Subcutaneous adipose tissue (tissue), 4 donors: ENCODE data around the gene TMOD3. TPM values are rescaled to one million over a fixed set of nuclear protein-coding genes. Genes with fewer than 3 reads are reported as not detected.

ENCODE experiments used
- total RNA-seq, 4 donors: library from RNA; depleted of rRNA; stranded (reverse); fragments of >200 nt; gene quantifications; one replicate each; pipeline ENCODE4 v1.1.0, GENCODE V29; 2016
- TF ChIP-seq, protein P1 (sequence below): fragments of 450-650 bp; IDR thresholded peaks from one replicate; pipeline ENCODE4 v1.5.1; 2016; ENCODE audit warnings: low read depth, mild to moderate bottlenecking, control low read depth, antibody characterized with exemption, moderate library complexity

Gene TMOD3
- total RNA-seq, 4 donors from 2014 or later, result 26.7 to 37.3 (median 30.2) TPM

DNA sequence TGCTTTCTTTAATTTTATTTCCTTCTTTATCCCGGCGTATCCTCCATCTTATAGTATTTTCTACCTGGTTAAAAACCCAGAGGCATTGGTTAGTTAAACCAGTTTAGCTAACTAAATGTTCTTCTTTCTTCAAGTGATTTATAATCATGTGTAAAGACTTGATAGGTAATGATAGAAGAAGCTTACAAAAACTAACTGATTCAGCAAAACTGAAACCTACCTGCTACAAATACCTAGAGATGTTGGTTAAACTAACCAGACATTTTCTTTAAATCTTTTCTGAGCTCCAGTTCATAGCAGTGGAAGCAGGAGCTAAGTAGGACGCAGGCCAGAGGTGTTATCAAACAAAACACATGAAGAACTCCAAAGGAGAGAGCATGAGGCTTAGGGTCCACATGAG lies 97.4 kb downstream of the TMOD3 start:
- TF ChIP-seq, protein P1, sequence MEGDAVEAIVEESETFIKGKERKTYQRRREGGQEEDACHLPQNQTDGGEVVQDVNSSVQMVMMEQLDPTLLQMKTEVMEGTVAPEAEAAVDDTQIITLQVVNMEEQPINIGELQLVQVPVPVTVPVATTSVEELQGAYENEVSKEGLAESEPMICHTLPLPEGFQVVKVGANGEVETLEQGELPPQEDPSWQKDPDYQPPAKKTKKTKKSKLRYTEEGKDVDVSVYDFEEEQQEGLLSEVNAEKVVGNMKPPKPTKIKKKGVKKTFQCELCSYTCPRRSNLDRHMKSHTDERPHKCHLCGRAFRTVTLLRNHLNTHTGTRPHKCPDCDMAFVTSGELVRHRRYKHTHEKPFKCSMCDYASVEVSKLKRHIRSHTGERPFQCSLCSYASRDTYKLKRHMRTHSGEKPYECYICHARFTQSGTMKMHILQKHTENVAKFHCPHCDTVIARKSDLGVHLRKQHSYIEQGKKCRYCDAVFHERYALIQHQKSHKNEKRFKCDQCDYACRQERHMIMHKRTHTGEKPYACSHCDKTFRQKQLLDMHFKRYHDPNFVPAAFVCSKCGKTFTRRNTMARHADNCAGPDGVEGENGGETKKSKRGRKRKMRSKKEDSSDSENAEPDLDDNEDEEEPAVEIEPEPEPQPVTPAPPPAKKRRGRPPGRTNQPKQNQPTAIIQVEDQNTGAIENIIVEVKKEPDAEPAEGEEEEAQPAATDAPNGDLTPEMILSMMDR, result no peak

DNA sequence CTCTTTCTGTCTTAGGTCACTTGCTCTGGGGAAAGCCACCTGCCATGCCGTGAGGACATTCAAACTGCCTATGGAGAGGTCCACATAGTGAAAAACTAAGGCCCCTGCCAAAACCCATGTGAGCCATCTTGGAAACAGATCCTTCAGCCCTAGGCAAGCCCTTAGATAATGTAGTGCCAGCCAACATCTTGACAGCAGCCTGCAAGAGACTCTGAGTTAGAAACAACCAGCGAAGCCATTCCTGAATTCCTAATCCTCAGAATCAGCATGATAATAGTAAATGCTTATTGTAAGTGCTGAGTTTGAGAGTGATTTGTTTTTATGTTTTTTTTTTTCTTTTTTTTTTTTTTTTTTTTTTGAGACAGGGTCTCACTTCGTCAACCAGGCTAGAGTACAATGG lies 101.6 kb downstream of the TMOD3 start:
- TF ChIP-seq, protein P1, result no peak

DNA sequence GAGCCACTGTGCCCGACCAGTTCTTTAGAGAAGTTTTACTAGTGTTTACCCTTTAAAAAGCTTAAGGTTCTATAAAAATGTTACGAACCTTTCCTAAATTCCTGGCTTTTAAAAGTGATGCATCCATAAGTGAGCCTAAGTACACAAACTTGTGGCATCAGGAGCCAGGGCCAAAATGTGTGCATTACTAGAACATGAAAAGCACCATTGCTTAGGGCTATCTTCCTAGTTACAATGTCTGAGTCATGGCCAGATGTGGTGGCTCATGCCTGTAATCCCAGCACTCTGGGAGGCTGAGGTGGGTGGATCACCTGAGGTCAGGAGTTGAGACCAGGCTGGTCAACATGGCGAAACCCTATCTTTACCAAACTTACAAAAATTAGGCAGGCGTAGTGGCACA lies 102.2 kb downstream of the TMOD3 start:
- TF ChIP-seq, protein P1, result no peak

DNA sequence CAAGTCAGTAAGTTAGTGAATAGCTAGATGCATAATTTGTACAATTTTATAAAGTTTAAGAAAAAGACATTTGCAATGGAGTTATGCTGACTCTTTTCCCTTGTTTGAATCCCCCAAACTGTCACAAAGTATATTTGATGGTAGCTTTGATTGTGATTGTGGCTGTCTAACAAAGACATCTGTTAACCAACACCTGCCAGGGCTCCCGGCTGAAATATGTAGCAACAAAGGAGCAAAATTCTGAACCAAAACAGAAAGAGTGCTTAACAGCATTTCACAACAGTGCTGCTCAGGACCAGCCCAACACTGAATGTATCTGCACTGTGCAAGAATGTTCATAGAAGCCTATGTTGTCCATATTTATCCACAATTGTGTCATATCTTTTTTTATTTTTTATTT lies 102.7 kb downstream of the TMOD3 start:
- TF ChIP-seq, protein P1, result no peak

DNA sequence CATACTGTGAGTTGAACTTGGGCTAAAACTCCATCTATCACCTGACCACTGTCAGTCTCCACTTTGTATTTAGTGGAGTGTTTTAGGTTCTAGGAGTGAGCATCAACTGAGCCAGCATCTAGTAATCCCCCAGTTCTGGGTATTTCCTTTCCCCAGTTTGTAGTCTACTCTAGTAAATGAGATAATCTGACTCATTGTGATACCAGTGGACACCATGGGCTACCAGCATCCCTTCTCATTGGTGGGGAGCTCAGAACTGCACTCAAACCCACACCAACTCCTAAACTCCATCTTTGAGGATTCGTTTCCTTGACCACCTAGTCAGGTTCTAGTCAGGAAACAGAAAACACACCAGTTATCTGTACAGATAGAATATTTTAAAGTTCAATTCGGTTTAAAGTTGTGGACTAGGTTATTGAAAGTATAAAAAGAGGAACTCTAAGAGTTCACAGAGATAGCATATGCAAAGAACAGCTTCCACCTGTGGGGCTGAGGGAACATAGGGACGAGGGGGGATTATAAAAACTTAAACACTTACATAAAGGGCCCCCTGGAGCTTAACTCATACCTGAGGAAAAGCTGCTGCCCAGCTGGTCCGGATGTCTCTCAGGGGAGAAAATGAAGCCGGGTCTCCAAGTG lies 106.1 kb downstream of the TMOD3 start:
- TF ChIP-seq, protein P1, result no peak

DNA sequence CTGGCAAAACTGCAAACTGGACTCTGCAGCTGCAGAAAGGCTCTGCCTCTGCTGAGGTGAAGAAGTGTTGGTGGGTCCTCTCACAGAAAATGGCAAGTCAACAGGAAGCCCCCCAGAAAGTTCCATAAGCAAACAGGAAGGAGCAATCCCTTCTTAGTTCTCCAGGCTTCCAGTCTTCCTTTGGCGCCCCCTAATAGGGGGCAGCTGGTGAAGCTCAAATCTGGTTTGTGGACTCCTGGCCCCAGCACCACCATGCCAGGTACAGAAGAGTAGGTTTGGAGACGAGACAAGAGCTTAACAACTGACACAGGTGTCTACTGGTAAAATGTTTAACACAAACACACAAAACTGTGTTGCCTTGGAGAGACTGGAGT lies 106.6 kb downstream of the TMOD3 start:
- TF ChIP-seq, protein P1, result no peak

DNA sequence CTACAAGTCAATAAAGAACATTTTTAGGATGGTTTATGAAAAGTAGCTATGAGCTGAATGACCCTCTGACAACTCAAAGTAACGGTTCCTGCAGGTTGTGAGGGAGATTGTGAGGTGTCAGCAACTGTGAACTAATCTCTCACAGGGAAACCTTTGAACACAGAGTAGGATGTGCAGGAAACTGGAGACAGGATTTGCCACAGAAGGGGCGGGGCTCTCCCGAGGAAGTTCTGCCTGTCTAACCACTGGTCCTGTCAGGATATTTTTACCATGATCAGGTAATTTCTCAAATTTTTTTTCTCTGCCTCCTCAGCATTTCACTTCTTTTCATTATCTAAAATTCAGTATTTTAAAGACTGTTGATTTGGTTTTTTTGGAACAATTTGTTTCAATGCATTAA lies 108.8 kb downstream of the TMOD3 start:
- TF ChIP-seq, protein P1, result no peak
